ENCODE data around the gene TFDP1. TPM values are rescaled to one million over a fixed set of nuclear protein-coding genes. Genes with fewer than 3 reads are reported as not detected.
"Not testable (repeated sequence)": the region's sequence is repeated elsewhere in the genome, so short reads cannot be mapped to it uniquely, and the experiment has no call there.

TFDP1 gene
- polyA plus RNA-seq, 3 donors from 2014 or later = 25.2 to 39.3 (median 33.7) TPM

- H3K27me3 Mint-ChIP-seq (ENCODE audit: low read depth in 3 of 3) = peaks cover 0 to 6% (median 0%) of the 10 kb centered on the region in 3 donors
- DNase-seq = no peak
- H3K36me3 Mint-ChIP-seq = peaks cover 0 to 4% (median 3%) of the 10 kb centered on the region in 3 donors
- H3K27ac Mint-ChIP-seq = no peak overlapping the region
- H3K4me3 Mint-ChIP-seq = no peak overlapping the region
- H3K9me3 Mint-ChIP-seq = no peaks in the 10 kb centered on the region
- H3K4me1 Mint-ChIP-seq = no peaks in the 10 kb centered on the region
Observed at GRCh38 chr13:113623491-113624234, 39.1 kb downstream of the TFDP1 start.

- H3K36me3 Mint-ChIP-seq = peaks cover 0 to 4% (median 3%) of the 10 kb centered on the region in 3 donors
- no peaks in the 10 kb centered on the region for H3K4me1 Mint-ChIP-seq
- no peaks in the 10 kb centered on the region for H3K9me3 Mint-ChIP-seq
- H3K27ac Mint-ChIP-seq = peak overlapping the region in 4 of 6 donors; percentile 23 to 70 (median 48)
- no peak overlapping the region for H3K4me3 Mint-ChIP-seq
- H3K27me3 Mint-ChIP-seq (ENCODE audit: low read depth in 3 of 3) = peaks cover 0 to 6% (median 0%) of the 10 kb centered on the region in 3 donors
- DNase-seq = no peak
Observed at GRCh38 chr13:113624235-113624587, 39.7 kb downstream of the TFDP1 start.

GRCh38 chr13:113624640-113625304, 40.2 kb downstream of the TFDP1 start:
- H3K36me3 Mint-ChIP-seq; H3K4me3 Mint-ChIP-seq; H3K4me1 Mint-ChIP-seq; H3K27me3 Mint-ChIP-seq (ENCODE audit: low read depth in 3 of 3); H3K9me3 Mint-ChIP-seq; DNase-seq: not testable (repeated sequence)
- H3K27ac Mint-ChIP-seq = peak overlapping the region in 5 of 6 donors; percentile 10 to 70 (median 40)

GRCh38 chr13:113625965-113626721, 41.6 kb downstream of the TFDP1 start:
- H3K27ac Mint-ChIP-seq = peak overlapping the region in 1 of 6 donors; percentile 36
- no peaks in the 10 kb centered on the region for H3K4me1 Mint-ChIP-seq
- H3K36me3 Mint-ChIP-seq = peaks cover 0 to 4% (median 3%) of the 10 kb centered on the region in 3 donors
- no peak overlapping the region for H3K4me3 Mint-ChIP-seq
- no peak for DNase-seq
- no peaks in the 10 kb centered on the region for H3K9me3 Mint-ChIP-seq
- H3K27me3 Mint-ChIP-seq (ENCODE audit: low read depth in 3 of 3) = peaks cover 0 to 6% (median 0%) of the 10 kb centered on the region in 3 donors

GRCh38 chr13:113627136-113627535, 42.6 kb downstream of the TFDP1 start:
- Mint-ChIP-seq H3K36me3 (peaks cover 0 to 4% (median 3%) of the 10 kb centered on the region in 3 donors), H3K9me3 (no peaks in the 10 kb centered on the region), H3K27ac (no peak overlapping the region), H3K4me3 (no peak overlapping the region), H3K27me3 (ENCODE audit: low read depth in 3 of 3) (peaks cover 0 to 6% (median 0%) of the 10 kb centered on the region in 3 donors), H3K4me1 (no peaks in the 10 kb centered on the region)
- DNase-seq = no peak

- Mint-ChIP-seq H3K4me1 (no peaks in the 10 kb centered on the region), H3K36me3 (peaks cover 4 to 8% (median 5%) of the 10 kb centered on the region in 3 donors), H3K4me3 (no peak overlapping the region), H3K27ac (no peak overlapping the region), H3K9me3 (no peaks in the 10 kb centered on the region), H3K27me3 (ENCODE audit: low read depth in 3 of 3) (peaks cover 0 to 6% (median 0%) of the 10 kb centered on the region in 3 donors)
- no peak for DNase-seq
Observed at GRCh38 chr13:113628291-113629270, 44.0 kb downstream of the TFDP1 start.

- Mint-ChIP-seq H3K36me3 (peaks cover 9 to 15% (median 11%) of the 10 kb centered on the region in 3 donors), H3K4me1 (no peaks in the 10 kb centered on the region), H3K9me3 (no peaks in the 10 kb centered on the region), H3K4me3 (no peak overlapping the region), H3K27ac (no peak overlapping the region), H3K27me3 (ENCODE audit: low read depth in 3 of 3) (peaks cover 0 to 3% (median 0%) of the 10 kb centered on the region in 3 donors)
- no peak for DNase-seq
Observed at GRCh38 chr13:113629866-113630265, 45.3 kb downstream of the TFDP1 start.

GRCh38 chr13:113630296-113630695, 45.7 kb downstream of the TFDP1 start:
- Mint-ChIP-seq H3K9me3 (no peaks in the 10 kb centered on the region), H3K36me3 (peaks cover 9 to 15% (median 11%) of the 10 kb centered on the region in 3 donors), H3K27ac (no peak overlapping the region), H3K4me1 (no peaks in the 10 kb centered on the region), H3K27me3 (ENCODE audit: low read depth in 3 of 3) (peaks cover 0 to 3% (median 0%) of the 10 kb centered on the region in 3 donors), H3K4me3 (no peak overlapping the region)
- DNase-seq = no peak

- no peaks in the 10 kb centered on the region for H3K4me1 Mint-ChIP-seq
- peaks cover 9 to 15% (median 11%) of the 10 kb centered on the region in 3 donors for H3K36me3 Mint-ChIP-seq
- H3K27me3 Mint-ChIP-seq (ENCODE audit: low read depth in 3 of 3) = peaks cover 0 to 3% (median 0%) of the 10 kb centered on the region in 3 donors
- H3K27ac Mint-ChIP-seq = no peak overlapping the region
- DNase-seq = no peak
- no peak overlapping the region for H3K4me3 Mint-ChIP-seq
- no peaks in the 10 kb centered on the region for H3K9me3 Mint-ChIP-seq
Observed at GRCh38 chr13:113630804-113631203, 46.3 kb downstream of the TFDP1 start.

- Mint-ChIP-seq H3K9me3 (no peaks in the 10 kb centered on the region), H3K36me3 (peaks cover 9 to 15% (median 11%) of the 10 kb centered on the region in 3 donors), H3K4me3 (no peak overlapping the region), H3K27ac (no peak overlapping the region), H3K4me1 (no peaks in the 10 kb centered on the region), H3K27me3 (ENCODE audit: low read depth in 3 of 3) (peaks cover 0 to 2% (median 0%) of the 10 kb centered on the region in 3 donors)
- DNase-seq = no peak
Observed at GRCh38 chr13:113631341-113632095, 47.0 kb downstream of the TFDP1 start.

GRCh38 chr13:113632706-113633484, 48.3 kb downstream of the TFDP1 start:
- no peak overlapping the region for H3K27ac Mint-ChIP-seq
- H3K36me3 Mint-ChIP-seq = peaks cover 15 to 19% (median 16%) of the 10 kb centered on the region in 3 donors
- H3K4me3 Mint-ChIP-seq = no peak overlapping the region
- H3K9me3 Mint-ChIP-seq = no peaks in the 10 kb centered on the region
- H3K27me3 Mint-ChIP-seq (ENCODE audit: low read depth in 3 of 3) = peaks cover 0 to 2% (median 0%) of the 10 kb centered on the region in 3 donors
- no peaks in the 10 kb centered on the region for H3K4me1 Mint-ChIP-seq
- no peak for DNase-seq

- no peaks in the 10 kb centered on the region for H3K9me3 Mint-ChIP-seq
- no peak overlapping the region for H3K4me3 Mint-ChIP-seq
- no peak for DNase-seq
- peaks cover 18 to 22% (median 20%) of the 10 kb centered on the region in 3 donors for H3K36me3 Mint-ChIP-seq
- H3K4me1 Mint-ChIP-seq = no peaks in the 10 kb centered on the region
- peaks cover 0 to 2% (median 0%) of the 10 kb centered on the region in 3 donors for H3K27me3 Mint-ChIP-seq (ENCODE audit: low read depth in 3 of 3)
- H3K27ac Mint-ChIP-seq = no peak overlapping the region
Observed at GRCh38 chr13:113633485-113633873, 48.9 kb downstream of the TFDP1 start.
